HG03045 (cell line): ENCODE results near the gene MAPK1.
A peak's percentile ranks its signal among the peaks of the same experiment; 100 is the strongest.
"Not testable (repeated sequence)": the region's sequence is repeated elsewhere in the genome, so short reads cannot be mapped to it uniquely, and the experiment has no call there.

Experiments
- ATAC-seq: cut with Tn5 transposase; IDR thresholded peaks from one replicate; pipeline ENCODE4 v1.9.1; 2021; ENCODE audit warnings: mild to moderate bottlenecking, moderate library complexity; ENCODE audit not compliant: unreplicated experiment

Gene MAPK1

DNA sequence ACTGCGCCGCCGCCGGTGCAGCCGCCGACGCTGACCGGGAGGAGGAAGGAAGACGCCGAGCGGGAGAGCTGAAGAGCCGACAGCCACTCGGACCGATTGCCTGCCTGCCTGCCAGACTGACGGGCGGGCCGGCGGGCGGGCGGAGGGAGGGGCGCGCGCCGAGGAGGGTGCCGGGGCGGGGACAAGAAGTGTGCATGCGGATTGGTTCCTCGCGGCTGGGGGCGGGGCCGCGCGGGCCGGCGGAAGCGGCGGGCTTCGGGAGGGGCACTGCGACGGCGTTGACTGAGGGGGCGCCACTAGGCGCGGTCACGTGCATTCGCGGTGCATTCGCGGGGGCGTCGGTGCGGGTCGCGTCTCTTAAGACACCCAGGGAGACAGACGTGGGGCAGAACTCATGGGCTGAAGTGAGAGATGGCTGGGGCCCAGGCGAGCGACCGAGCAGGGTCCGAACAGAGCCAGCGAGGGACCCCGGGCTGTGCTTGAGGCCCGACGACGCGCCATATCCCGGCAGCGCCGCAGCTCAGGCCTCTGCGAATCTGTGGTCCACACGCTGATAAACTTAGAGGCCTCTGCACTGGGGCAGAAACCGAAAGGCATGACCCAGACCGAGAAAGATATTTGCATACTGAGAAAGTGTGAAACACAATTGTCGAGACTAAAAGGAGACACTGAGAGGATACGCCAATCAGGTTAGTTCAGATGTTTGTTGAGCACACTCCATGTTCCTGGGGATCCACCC lies at the start of gene MAPK1:
MAPK1 (minus strand) TSS at position 118 of the 739 bp plus-strand sequence. CDS start 205 bp downstream, outside the sequence.
- ATAC-seq = peak; percentile 79

DNA sequence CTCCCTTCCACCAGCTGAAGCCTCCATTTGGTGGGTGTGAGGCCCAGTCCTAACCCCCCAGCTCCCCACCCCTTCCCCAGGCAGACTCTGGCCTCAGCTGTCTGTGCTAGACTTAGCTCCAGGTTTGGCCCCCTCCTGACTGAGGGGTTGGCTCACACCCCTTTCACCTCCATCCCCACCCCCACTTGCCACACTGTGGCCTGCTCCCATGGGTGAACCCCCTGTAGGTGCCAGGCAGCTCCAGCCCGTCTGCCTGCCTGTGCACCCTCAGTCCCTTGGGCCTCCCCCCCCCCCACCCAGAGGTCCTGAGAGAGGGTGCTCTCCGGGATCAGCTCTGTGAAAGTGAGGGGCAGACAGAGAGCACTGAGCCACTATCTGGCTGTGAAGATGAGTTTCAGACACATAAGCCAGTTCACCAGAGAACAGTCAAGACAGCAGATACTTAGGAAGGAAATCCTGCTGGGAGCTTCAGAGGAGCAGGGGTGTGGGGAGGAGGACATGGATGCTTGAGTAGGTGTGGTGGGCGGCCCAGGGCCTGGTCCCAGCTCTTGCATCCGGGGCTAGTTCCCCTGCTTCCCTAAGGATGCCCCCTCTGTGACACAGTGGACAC lies 49.0 kb upstream of the MAPK1 start:
- no peak for ATAC-seq

DNA sequence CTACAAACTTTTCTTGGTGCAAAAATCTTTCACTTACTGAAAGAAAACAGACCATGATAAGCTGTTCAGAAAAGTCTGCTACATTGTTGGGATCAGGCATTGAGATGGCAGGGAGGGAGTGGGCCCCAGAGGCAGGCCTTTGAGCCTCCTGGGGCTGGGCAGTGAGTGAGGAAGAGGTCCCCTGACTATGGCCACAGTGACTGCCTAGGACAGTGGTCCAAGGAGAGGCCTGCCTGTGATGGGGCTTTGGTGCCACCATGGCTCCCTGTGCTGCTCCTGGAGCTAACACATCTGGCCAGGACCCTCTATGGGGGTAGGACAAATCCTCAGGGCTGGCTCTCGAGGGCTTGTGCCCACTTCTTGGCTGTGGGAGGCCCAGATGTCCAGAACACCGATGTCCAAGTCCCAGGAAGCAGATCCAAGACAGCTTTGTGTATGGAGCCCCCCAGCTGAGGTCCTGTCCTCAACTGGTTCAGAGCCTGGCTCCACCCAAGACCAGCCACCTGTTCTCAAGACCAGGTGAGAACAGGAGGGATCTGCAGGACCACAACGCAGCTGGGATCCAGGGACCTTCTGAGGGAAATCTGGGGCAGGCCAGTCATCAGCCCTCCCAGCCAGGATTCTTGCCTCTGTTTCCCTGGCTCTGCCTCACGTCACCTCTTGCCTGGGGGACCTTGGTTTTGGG lies 48.3 kb upstream of the MAPK1 start:
- ATAC-seq = no peak

DNA sequence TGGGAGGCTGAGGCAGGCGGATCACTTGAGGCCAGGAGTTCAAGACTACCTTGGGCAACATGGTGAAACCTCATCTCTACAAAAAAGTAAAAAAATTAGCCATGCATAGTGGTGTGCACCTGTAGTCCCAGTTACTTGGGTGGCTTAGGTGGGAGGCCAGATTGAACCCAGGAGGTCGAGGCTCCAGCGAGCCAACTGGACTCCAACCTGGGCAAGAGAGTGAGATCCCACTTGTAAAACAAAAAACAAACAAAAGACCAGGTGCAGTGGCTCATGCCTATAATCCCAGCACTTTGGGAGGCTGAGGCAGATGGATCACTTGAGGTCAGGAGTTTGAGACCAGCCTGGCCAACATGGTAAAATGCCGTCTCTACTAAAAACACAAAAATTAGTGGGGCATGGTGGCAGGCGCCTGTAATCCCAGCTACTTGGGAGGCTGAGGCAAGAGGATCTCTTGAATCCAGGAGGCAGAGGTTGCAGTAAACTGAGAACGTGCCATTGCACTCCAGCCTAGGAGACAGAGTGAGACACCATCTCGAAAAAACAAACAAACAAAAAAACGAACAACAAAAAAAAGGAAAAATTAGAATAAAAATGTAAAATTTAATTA lies 46.7 kb upstream of the MAPK1 start:
- ATAC-seq = not testable (repeated sequence)

DNA sequence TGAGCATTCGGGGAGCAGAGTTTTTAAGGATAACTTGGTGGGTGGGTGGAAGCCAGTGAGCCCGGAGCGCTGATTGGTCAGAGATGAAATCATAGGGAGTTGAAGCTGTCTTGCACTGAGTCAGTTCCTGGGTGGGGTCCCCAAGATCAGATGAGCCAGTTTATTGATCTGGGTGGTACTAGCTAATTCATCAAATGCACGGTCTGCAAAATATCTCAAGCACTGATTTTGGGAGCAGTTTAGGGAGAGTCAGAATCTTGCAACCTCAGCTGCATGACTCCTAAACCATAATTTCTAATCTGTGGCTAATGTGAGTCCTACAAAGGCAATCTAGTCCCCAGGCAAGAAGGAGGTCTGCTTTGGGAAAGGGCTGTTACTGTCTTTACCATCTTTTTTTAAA lies 42.9 kb upstream of the MAPK1 start:
- not testable (repeated sequence) for ATAC-seq

DNA sequence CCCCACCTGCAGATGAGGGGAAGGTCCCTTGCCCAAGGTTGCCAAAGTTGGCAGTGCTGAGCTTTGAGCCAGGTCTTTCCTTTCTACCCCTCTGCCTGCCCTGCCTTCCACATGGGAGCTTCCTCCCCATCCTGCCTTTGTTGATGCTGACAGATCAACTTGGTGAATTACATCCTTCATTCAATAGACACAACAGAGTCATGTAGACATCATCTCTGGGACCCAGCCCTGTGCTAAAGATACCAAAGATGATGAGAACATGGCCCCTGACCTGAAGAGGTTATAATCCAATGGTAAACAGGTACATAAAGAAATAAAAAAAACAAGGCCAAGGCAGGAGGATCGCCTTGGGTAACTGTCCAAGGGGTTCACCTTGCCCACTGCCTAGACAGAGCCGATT lies 42.4 kb upstream of the MAPK1 start:
- ATAC-seq = no peak

DNA sequence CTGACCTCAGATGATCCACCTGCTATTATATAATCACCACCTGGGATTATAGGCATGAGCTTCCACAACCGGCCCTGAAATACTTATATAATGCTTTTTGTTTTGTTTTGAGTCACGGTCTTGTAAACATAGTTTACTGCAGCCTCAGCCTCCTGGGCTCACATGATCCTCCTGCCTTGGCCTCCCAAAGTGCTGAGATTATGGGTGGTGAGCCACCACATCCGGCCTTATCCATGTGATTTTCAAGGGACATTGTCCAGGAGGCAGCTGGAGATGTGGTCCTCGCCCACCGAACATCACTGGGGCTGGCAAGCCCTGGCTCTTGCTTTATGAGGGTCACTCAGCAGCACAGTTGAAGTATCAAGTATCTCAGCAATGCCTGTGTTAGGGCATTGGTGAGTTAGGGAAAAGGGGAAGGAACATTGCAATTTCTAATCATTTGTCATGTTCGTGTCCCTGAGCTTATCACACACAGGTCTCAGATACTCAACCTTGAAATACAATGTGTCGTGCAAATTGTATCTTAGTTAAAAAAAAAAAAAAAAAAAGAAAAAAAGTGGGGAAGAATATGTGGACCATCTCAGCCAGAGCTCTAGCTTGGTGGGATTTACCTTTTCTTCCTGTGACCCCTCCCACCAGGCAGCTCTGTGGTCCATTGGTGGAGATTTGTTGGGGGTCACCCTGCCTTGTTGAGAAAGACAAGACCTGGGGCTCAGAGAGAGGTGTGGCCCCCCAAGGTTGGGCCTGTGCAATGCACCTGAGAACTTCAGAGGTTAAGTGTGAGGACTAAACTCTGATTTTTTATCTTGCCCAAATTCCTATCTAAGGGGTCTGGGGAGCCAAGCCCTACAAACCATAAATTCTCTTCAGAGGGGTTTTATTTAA lies 40.4 kb upstream of the MAPK1 start:
- no peak for ATAC-seq

DNA sequence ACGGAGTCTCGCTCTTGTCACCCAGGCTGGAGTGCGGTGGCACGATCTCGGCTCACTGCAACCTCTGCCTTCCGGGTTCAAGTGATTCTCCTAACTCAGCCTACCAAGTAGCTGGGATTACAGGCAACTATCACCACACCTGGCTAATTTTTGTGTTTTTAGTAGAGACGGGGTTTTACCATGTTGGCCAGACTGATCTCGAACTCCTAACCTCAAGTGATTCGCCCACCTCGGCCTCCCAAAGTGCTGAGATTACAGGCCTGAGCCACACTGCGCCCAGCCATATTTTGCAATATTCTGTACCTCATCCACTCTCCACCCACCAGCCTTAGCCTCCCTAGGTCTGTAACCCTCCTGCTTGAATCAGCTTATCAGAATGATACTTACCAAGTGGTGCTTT lies 37.8 kb upstream of the MAPK1 start:
- ATAC-seq = not testable (repeated sequence)

DNA sequence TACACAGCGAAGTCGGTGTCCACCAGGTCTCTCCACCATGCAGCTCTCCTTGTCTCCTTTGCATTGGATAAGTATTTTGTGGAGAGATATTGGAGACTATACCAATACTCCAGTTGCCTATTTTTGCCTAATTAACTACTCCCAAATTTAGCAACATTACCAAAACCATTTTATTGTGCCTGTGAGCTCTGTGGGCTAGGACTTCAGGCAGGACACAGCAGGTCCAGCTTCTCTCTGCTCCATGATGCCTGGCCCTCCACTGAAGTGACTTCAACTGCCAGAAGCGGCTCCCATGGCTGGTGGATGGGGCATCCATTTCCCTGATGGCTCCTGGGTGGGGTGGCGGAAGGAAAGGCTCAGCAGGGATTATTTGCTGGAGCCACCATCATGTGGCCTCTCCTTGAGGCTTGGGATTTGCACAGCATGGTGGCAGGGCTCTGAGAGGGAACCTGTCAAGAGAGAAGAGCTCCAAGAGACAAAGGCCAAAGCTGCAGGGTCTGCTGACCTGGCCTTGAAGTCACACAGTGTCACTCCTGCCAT lies 36.9 kb upstream of the MAPK1 start:
- no peak for ATAC-seq

DNA sequence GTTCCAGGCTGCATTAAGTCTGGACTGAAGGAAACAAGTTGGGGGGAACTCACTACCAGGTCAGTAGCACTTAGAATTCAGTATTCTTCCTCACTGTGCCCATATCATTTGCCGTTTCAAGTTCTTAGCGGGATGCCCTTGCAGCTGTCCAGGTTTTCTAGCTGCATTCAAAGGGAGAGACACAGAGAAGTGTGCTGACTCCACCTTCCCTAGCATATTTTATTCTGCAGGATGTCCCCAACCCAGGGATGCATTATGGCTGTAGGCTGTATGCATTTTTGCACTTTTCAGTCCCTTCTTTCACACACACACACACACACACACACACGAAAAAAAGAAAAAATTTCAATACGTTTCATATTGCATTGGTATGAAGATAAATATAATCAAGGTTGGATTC lies 35.8 kb upstream of the MAPK1 start:
- ATAC-seq = no peak

DNA sequence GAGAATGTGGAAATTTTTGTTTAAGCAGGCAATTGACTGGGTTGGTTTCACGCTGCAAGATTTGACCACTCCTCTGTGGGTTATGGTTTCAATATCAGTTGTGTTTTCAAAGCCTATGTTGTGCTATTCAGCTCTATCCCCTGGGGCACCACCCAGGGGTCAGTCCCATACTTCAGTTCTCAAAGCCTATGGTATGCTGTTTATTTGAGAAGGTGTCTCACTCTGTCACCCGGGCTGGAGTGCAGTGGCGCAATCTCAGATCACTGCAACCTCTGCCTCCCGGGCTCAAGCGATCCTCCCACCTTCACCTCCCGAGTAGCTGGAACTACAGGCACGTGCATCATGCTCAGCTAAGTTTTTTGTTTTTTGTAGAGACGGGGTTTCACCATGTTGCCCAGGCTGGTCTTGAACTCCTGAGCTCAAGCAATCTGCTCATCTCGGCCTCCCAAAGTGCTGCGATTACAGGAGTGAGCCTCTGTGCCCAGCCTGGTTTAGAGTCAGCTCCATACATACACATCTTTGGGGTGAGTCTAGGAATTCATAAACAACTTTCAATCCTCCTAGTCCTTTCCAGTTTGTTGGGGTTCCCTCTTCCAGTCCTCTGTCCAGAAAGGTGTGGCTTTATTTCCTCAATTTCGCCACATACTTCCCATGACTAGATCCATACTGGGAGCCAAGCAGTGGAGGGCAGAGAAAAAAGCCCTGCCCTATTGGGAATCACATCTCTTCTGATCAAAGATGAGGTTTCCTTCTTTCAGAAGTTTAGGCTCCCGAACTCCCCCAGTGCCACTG lies 35.0 kb upstream of the MAPK1 start:
- ATAC-seq = no peak

DNA sequence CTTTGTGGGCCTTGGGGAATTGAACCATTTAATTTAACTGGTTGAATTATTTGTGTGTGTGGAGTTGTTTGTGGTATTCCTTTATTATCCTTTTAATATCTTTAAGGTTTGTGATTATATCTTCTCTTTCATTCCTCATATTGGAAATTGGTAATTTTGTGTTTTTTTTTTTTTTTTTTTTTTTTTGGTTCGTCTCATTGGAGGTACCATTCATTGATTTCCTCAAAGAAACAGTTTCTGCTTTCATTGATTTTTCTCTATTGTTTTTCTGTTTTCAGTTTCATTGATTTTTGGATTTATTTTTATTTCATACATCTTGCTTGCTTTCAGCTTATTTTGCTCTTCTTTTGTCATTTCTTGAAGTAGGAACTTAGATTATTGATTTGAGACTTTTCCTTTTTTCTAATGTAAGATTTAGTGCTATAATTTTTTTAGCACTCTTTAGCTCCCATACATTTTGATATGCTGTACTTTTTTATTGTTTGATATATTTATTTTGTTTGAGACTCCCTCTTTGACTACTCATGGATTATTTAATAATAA lies 31.0 kb upstream of the MAPK1 start:
- ATAC-seq = no peak

DNA sequence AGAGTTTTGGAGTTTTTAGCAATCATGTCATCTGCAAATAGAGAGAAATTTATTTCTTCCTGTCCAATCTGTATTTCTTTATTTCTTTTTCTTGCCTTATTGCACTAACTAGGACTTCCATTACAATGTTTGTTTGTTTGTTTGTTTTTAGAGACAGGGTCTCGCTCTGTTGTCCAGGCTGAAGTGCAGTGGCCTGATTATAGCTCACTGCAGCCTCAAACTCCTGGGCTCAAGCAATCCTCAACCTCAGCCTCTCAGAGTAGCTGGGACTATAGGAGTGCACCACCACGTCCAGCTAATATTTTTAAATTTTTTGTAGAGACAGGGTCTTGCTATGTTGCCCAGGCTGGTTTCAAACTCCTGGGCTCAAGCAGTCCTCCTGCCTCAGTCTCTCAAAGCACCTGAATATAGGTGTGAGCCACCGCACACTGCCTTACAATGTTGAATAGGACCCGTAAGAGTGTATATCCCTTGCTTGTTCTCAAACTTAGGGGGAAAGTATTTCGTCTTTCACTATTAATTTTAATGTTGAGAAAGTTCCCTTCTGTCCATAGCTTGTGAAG lies 29.6 kb upstream of the MAPK1 start:
- ATAC-seq = no peak

DNA sequence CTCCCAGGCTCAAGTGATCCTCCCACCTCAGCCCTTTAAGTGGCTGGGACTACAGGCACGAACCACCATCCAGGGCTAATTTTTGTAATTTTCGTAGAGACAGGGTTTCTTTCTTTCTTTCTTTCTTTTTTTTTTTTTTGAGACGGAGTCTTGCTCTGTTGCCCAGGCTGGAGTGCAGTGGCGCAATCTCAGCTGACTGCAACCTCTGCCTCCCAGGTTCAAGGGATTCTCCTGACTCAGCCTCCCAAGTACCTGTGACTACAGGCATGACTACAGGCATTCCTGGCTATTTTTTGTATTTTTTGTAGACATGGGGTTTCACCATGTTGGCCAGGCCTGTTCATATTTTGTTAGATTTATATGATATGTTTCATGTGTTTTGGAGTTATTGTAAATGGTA lies 28.8 kb upstream of the MAPK1 start:
- ATAC-seq = not testable (repeated sequence)

DNA sequence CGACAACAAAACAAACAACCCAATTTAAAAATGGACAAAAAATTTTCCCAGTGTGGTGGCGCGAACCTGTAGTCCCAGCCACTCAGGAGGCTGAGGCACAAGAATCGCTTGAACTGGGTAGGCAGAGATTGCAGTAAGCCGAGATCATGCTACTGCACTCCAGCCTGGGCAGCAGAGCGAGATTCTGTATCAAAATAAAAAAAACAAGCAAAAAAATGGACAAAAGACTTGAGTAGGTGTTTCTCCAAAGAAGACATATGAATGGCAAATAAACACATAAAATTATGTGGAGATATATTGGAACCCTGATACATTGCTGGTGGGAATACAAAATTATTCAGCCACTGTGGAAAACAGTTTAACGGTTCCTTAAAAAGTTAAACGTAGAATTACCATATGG lies 27.4 kb upstream of the MAPK1 start:
- no peak for ATAC-seq

DNA sequence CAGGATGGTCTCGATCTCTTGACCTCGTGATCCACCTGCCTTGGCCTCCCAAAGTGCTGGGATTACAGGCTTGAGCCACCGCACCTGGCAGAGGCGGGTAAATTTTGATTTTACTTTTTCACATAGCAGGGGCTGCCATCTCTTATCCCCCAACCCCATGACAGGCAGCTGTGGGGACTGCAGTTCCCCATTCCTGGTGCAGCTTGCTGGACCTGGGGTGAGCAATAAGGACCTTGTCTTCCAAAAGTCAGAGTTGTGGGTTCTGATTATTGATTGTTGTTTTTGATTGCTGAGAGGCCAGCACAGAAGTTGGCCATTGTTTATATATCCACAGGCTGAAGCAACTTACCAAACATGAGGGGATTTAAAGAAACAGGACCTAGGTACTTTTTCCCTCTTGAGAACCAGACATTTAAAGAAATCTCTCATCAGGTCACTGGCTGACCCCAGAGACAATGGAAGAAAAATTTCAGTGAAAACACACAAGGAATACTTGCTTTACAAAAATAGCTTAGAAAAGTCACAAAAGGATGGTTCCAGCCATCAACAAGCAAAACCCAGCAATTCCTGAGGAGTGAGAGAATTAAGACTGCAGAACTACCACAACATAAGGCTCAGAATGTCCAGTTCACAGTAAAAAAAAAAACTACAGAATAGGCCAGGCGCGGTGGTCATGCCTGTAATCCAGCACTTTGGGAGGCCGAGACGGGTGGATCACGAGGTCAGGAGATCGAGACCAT lies 22.0 kb upstream of the MAPK1 start:
- no peak for ATAC-seq

DNA sequence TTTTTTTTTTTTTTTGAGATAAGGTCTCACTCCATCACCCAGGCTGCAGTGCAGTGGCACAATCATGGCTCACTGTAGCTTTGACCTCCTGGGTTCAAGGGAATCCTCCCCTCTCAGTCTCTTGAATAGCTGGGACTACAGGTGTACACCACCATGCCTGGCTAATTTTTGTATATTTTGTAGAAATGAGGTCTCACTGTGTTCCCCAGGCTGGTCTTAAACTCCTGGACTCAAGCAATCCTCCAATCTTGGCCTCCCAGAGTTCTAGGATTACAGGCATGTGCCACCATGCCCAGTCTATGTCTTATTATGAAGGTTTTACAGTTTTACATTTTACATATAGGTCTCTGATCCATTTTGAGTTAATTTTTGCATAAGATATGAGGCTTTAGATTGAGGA lies 20.4 kb upstream of the MAPK1 start:
- no peak for ATAC-seq

DNA sequence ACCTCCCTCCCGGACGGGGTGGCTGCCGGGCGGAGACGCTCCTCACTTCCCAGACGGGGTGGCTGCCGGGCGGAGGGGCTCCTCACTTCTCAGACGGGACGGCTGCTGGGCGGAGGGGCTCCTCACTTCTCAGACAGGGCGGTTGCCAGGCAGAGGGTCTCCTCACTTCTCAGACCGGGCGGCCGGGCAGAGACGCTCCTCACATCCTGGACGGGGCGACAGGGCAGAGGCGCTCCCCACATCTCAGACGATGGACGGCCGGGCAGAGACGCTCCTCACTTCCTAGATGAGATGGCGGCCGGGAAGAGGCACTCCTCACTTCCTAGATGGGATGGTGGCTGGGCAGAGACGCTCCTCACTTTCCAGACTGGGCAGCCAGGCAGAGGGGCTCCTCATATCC lies 16.5 kb upstream of the MAPK1 start:
- not testable (repeated sequence) for ATAC-seq
